Measurements from ENCODE around the gene SLIT2.

The SLIT2 gene, protein sequence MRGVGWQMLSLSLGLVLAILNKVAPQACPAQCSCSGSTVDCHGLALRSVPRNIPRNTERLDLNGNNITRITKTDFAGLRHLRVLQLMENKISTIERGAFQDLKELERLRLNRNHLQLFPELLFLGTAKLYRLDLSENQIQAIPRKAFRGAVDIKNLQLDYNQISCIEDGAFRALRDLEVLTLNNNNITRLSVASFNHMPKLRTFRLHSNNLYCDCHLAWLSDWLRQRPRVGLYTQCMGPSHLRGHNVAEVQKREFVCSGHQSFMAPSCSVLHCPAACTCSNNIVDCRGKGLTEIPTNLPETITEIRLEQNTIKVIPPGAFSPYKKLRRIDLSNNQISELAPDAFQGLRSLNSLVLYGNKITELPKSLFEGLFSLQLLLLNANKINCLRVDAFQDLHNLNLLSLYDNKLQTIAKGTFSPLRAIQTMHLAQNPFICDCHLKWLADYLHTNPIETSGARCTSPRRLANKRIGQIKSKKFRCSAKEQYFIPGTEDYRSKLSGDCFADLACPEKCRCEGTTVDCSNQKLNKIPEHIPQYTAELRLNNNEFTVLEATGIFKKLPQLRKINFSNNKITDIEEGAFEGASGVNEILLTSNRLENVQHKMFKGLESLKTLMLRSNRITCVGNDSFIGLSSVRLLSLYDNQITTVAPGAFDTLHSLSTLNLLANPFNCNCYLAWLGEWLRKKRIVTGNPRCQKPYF (N-terminal part only)

DNA sequence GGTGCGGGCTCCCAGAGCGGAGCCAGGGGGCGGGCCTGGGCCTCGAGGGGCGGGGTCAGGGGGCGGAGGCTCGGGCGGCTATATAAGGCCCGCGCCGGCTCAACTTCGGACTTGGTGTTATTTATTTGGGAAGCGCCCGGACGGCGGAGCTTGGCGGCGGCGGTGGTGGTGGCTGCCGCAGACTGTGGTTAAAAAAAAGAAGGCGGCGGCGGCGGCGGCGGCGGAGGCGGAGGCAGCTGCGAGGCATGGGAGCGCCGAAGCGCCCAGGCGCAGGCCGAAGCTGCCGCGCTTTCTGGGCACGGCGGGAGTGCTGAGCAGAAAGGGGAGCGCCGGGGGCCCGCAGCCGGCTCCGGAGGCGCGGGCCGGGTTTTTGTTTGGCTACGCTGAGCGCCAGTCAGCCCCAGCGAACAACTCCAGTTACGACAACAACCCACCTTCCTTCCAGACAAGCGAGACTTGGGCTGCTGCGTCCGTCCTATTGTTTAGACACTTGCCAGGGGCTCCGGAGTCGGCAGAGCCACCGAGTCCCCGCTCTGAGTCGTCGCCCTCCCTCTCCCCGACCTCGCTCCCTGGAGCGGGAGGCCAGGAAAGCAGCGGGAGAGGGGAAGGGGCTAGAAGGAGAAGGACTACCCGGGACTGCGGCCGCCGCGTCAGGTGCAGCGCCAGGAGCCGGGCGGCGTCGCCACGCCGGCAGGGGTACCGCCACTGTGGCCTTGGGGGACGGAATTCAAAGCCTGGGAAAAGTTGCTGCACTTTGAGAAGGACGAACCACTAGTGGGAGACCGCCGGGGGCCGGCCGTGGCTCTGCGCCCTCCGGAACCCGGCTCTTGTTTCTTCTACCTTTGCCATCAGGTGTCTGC is at the start of gene SLIT2:
Gene SLIT2, plus strand, starts transcription at position 110 of the 860 bp plus-strand sequence. CDS start 1,911 bp downstream, outside the sequence.
- no peaks in the 10 kb centered on the region for H3K9me3 ChIP-seq (ENCODE audit: control insufficient read depth, low read length)
- H3K9ac ChIP-seq (ENCODE audit: low read length): peak within 1 kb of the TSS; percentile 82
- peak; percentile 94 for DNase-seq (ENCODE audit: low read depth)
- H3K4me3 ChIP-seq (ENCODE audit: low read length): peak within 1 kb of the TSS; percentile 90
- H3K4me1 ChIP-seq (ENCODE audit: control insufficient read depth, insufficient read depth, low read length): peaks cover 18% of the 10 kb centered on the region
- no peaks in the 10 kb centered on the region for H3K27me3 ChIP-seq (replicated peaks; ENCODE audit: control insufficient read depth, insufficient read depth, low read length)
- no peaks in the 10 kb centered on the region for H3K36me3 ChIP-seq (ENCODE audit: control insufficient read depth, insufficient read depth, low read length, severe bottlenecking)

DNA sequence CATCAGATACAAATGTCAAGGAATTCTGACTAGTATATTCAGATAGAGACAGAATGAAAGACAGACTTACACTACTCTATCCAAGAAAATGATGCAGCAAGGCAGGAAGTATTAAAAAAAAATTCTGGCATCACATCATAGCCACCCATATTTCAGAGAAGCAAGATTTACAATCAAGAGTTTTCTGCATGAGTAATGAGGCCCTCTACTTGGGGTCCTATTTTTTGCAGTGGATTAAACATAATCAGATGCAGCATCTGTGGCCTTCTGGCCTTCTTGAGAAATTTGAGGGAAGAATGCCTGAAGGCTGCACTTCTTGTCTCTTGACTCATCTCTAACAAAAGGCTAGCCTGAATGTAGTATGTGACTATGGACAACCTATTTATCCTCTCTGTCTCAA is 48.2 kb upstream of the SLIT2 start:
- Histone ChIP-seq H3K36me3 (ENCODE audit: control insufficient read depth, insufficient read depth, low read length, severe bottlenecking) (no peaks in the 10 kb centered on the region), H3K9me3 (ENCODE audit: control insufficient read depth, low read length) (no peaks in the 10 kb centered on the region), H3K9ac (ENCODE audit: low read length) (no peak overlapping the region), H3K4me3 (ENCODE audit: low read length) (no peak overlapping the region), H3K27me3 (replicated peaks; ENCODE audit: control insufficient read depth, insufficient read depth, low read length) (no peaks in the 10 kb centered on the region), H3K4me1 (ENCODE audit: control insufficient read depth, insufficient read depth, low read length) (peaks cover 8% of the 10 kb centered on the region)
- DNase-seq (ENCODE audit: low read depth): peak; percentile 86

DNA sequence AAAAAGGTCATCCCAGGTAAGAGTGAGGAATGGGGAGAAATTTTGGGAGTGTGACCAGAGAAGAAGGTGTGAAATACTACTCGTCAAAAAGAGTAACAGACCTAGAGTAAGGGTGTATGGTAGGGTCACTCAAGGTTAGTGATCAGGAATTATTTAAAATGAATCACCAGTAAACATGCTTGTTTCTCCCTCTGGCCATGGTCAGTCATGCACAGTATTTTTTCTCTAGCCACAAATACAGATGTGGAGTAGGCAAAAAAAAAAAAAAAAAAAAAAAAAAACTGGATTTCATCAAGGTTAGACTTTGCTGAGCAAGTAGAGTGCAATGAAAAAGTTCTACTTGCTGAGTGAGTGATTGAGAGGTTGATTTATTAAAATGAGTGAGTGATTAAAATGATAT is 34.2 kb upstream of the SLIT2 start:
- no peaks in the 10 kb centered on the region for H3K27me3 ChIP-seq (replicated peaks; ENCODE audit: control insufficient read depth, insufficient read depth, low read length)
- H3K9me3 ChIP-seq (ENCODE audit: control insufficient read depth, low read length): peaks cover 7% of the 10 kb centered on the region
- DNase-seq (ENCODE audit: low read depth): no peak
- H3K4me1 ChIP-seq (ENCODE audit: control insufficient read depth, insufficient read depth, low read length): no peaks in the 10 kb centered on the region
- H3K36me3 ChIP-seq (ENCODE audit: control insufficient read depth, insufficient read depth, low read length, severe bottlenecking): no peaks in the 10 kb centered on the region
- H3K9ac ChIP-seq (ENCODE audit: low read length): no peak overlapping the region
- no peak overlapping the region for H3K4me3 ChIP-seq (ENCODE audit: low read length)

DNA sequence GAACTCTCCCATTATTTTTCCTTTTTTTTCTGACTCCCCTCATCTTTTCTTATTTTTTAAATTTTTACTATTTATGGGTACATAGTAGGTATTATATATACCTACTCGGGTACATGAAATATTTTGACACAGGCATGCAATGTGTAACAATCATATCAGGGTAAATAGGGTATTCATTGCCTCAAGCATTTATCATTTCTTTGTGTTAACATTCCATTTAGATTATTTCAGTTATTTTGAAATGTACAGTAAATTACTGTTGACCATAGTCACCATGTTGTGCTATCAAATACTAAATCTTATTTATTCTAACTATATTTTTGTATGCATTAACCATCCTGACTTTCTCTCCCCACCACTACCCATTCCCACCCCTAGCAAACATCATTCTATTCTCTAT is 33.8 kb upstream of the SLIT2 start:
- Histone ChIP-seq H3K4me3 (ENCODE audit: low read length) (no peak overlapping the region), H3K9ac (ENCODE audit: low read length) (no peak overlapping the region), H3K36me3 (ENCODE audit: control insufficient read depth, insufficient read depth, low read length, severe bottlenecking) (no peaks in the 10 kb centered on the region), H3K9me3 (ENCODE audit: control insufficient read depth, low read length) (peaks cover 7% of the 10 kb centered on the region), H3K27me3 (replicated peaks; ENCODE audit: control insufficient read depth, insufficient read depth, low read length) (no peaks in the 10 kb centered on the region), H3K4me1 (ENCODE audit: control insufficient read depth, insufficient read depth, low read length) (no peaks in the 10 kb centered on the region)
- DNase-seq (ENCODE audit: low read depth): peak; percentile 13

DNA sequence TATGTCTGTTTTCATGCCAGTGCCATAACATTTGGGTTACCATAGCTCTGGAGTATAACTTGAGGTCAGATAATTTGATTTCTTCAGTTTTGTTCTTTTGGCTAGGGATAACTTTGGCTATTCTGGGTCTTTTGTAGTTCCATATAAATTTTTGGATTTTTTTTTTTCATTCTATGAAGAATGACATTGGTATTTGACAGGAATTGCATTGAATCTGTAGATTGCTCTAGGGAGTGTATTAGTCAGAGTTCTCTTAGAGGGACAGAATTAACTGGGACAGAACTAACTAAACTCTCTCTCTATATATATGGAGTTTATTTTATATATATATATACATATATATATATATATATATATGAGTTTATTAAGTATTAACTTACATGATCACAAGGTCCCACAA is 32.2 kb upstream of the SLIT2 start:
- Histone ChIP-seq H3K4me1 (ENCODE audit: control insufficient read depth, insufficient read depth, low read length) (no peaks in the 10 kb centered on the region), H3K36me3 (ENCODE audit: control insufficient read depth, insufficient read depth, low read length, severe bottlenecking) (no peaks in the 10 kb centered on the region), H3K9ac (ENCODE audit: low read length) (no peak overlapping the region), H3K4me3 (ENCODE audit: low read length) (no peak overlapping the region), H3K9me3 (ENCODE audit: control insufficient read depth, low read length) (peaks cover 7% of the 10 kb centered on the region), H3K27me3 (replicated peaks; ENCODE audit: control insufficient read depth, insufficient read depth, low read length) (no peaks in the 10 kb centered on the region)
- no peak for DNase-seq (ENCODE audit: low read depth)

DNA sequence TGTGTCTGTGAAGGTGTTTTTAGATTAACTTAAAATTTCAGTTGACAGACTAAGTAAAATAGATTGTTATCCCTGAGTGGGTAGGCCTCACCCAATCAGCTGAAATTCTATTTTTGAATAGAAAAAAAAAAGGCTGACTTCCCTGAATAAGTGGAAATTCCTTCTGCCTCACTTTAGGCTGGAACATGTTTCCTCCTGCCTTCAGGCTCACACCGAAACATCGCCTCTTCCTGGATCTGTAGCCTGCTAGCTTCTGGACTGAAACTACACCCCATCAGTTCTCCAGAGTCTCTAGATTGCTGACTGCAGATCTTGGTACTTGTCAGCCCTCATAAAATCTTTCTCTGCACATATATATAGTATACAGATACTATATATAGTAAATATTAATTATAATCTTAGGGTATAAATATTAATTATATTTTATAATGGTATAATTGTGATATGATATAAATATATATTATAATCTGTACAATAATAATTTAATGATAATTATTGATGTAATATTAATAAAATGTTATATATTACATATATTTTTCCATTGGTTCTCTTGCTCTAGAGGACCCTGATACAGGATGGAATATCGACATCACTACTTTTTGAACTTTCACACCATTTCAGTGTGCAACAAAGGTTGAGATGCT is 13.7 kb upstream of the SLIT2 start:
- Histone ChIP-seq H3K9ac (ENCODE audit: low read length) (no peak overlapping the region), H3K4me1 (ENCODE audit: control insufficient read depth, insufficient read depth, low read length) (no peaks in the 10 kb centered on the region), H3K27me3 (replicated peaks; ENCODE audit: control insufficient read depth, insufficient read depth, low read length) (no peaks in the 10 kb centered on the region), H3K4me3 (ENCODE audit: low read length) (no peak overlapping the region), H3K9me3 (ENCODE audit: control insufficient read depth, low read length) (no peaks in the 10 kb centered on the region), H3K36me3 (ENCODE audit: control insufficient read depth, insufficient read depth, low read length, severe bottlenecking) (no peaks in the 10 kb centered on the region)
- DNase-seq (ENCODE audit: low read depth): no peak

DNA sequence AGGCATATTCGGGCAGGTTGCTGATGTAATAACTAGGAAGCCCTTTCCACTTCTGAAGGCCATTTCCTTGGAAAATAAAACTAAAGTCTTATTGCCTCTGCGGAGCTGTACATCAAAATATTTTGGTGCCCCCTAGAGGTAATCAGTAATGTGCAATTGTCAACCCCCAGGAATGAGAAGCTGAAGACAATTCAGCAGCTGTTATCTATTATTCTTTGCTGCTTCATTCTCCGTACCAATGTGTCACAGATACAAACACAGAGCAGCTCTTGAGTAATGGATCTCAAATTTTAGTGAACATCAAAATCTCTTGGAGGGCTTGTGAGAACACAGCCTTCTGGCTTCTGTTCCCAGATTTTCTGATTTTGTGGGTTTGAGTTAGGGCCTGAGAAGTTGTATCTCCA is 3.5 kb upstream of the SLIT2 start:
- Histone ChIP-seq H3K36me3 (ENCODE audit: control insufficient read depth, insufficient read depth, low read length, severe bottlenecking) (no peaks in the 10 kb centered on the region), H3K4me1 (ENCODE audit: control insufficient read depth, insufficient read depth, low read length) (peaks cover 3% of the 10 kb centered on the region)
- peak; percentile 94 for DNase-seq (ENCODE audit: low read depth)

DNA sequence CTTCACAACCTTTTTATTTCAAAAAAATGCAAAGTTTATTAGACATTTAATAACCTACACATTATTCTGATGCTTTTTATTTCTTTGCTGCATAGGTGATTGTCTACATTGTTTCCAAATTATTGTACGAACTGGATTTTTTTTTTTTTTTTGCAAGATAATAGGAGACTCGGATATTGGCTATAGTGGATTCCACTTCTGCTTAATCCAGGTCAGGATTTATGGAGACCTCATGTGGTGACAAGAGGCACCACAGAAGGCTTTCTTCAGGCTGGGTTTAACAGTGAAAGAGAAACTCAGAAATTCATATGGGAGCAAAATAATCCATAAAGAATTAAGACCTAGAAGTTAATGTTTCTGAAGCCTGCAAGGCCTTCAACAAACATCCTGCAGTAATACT is 2.4 kb upstream of the SLIT2 start:
- no peaks in the 10 kb centered on the region for H3K36me3 ChIP-seq (ENCODE audit: control insufficient read depth, insufficient read depth, low read length, severe bottlenecking)
- DNase-seq (ENCODE audit: low read depth): peak; percentile 68
- peak overlapping the region; percentile 31 for H3K9ac ChIP-seq (ENCODE audit: low read length)
- peaks cover 3% of the 10 kb centered on the region for H3K4me1 ChIP-seq (ENCODE audit: control insufficient read depth, insufficient read depth, low read length)
- H3K4me3 ChIP-seq (ENCODE audit: low read length): no peak overlapping the region
- no peaks in the 10 kb centered on the region for H3K27me3 ChIP-seq (replicated peaks; ENCODE audit: control insufficient read depth, insufficient read depth, low read length)
- no peaks in the 10 kb centered on the region for H3K9me3 ChIP-seq (ENCODE audit: control insufficient read depth, low read length)

More for the DNA sequence above, 3.5 kb upstream of the SLIT2 start:
- H3K9me3 ChIP-seq (ENCODE audit: control insufficient read depth, low read length): no peaks in the 10 kb centered on the region
- H3K9ac ChIP-seq (ENCODE audit: low read length): peak overlapping the region; percentile 19
- H3K27me3 ChIP-seq (replicated peaks; ENCODE audit: control insufficient read depth, insufficient read depth, low read length): no peaks in the 10 kb centered on the region
- no peak overlapping the region for H3K4me3 ChIP-seq (ENCODE audit: low read length)

DNA sequence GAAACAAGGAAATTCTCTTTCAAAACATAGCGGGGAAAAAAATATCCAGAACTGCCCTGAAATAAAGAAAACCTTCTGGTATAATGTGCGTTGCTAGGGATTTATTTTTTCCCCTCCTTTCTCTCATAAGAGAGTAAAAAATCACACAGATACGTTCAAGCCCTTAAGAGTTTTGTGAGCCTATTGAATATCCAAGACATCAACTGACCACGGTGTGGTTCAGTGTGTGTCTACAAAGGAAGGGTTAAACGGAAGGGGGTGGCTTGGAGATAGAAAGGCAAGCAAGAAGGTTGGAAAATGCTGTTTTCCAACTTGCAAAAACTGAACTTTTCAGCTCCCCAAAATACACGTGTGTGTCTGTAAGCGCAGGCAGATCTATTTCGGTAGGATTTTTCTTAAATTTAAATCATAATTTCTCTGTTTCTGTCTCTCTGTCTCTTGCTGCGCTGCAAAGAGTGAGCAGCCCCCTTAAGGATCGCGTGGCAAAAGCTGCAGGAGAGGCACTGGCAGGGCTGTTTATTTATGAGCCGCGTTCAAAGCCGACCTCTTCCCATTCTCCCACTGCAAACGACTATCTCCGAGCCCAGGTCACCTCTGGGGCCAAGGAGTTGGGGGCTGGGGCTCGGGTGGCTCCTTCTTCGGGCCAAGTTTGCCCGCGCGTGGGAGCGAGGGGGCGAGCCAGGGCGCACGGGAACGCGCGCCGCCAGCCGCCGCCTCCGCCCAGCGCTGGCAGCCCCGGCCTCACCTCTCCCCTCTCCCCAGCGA is 492 bp upstream of the SLIT2 start:
- Histone ChIP-seq H3K27me3 (replicated peaks; ENCODE audit: control insufficient read depth, insufficient read depth, low read length) (no peaks in the 10 kb centered on the region), H3K4me1 (ENCODE audit: control insufficient read depth, insufficient read depth, low read length) (peaks cover 10% of the 10 kb centered on the region), H3K9ac (ENCODE audit: low read length) (peak overlapping the region; percentile 72), H3K4me3 (ENCODE audit: low read length) (peak overlapping the region; percentile 90), H3K9me3 (ENCODE audit: control insufficient read depth, low read length) (no peaks in the 10 kb centered on the region), H3K36me3 (ENCODE audit: control insufficient read depth, insufficient read depth, low read length, severe bottlenecking) (no peaks in the 10 kb centered on the region)
- peak; percentile 47 for DNase-seq (ENCODE audit: low read depth)

DNA sequence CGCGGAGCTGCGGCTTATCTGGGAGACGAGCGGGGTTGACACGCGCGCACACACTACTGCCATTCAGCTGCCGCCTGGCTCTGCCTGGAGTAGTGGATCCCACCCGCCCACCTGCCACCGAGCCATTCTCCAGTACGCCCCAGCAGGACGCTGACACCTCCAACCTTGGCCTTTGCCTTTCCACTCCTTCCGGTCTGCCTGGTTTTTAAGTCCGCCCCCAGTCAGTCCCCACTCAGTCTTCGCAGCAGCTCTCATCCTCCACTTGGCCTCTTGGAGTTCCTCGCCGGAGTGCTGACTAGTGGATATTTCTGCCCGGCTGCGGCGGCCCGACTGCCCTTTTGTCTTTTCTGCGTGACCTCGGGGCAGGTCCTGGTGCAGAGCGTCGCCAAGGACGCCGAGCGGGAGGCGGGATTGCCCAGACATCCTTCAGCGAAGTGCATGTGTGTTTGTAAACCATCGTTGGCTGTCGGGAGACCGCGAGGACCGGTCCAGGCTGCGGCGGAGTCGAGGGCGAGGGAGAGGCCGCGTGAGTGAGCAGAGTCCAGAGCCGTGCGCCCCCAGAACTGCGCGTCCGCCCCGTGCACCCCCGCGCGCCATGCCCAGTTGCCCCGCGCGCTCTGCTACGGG is 1.1 kb downstream of the SLIT2 start:
- peak overlapping the region; percentile 82 for H3K9ac ChIP-seq (ENCODE audit: low read length)
- DNase-seq (ENCODE audit: low read depth): peak; percentile 67
- H3K36me3 ChIP-seq (ENCODE audit: control insufficient read depth, insufficient read depth, low read length, severe bottlenecking): no peaks in the 10 kb centered on the region
- H3K4me3 ChIP-seq (ENCODE audit: low read length): peak overlapping the region; percentile 90
- peaks cover 25% of the 10 kb centered on the region for H3K4me1 ChIP-seq (ENCODE audit: control insufficient read depth, insufficient read depth, low read length)
- H3K9me3 ChIP-seq (ENCODE audit: control insufficient read depth, low read length): no peaks in the 10 kb centered on the region
- H3K27me3 ChIP-seq (replicated peaks; ENCODE audit: control insufficient read depth, insufficient read depth, low read length): no peaks in the 10 kb centered on the region
